Motor neuron (in vitro differentiated cells): ENCODE measurements around the gene SLC19A1. TPM values are rescaled to one million over a fixed set of nuclear protein-coding genes. Genes with fewer than 3 reads are reported as not detected.
"Not testable (repeated sequence)": the region's sequence is repeated elsewhere in the genome, so short reads cannot be mapped to it uniquely, and the experiment has no call there.

Source experiments
- ATAC-seq, 8 experiments: fragments of 200-7000 bp; cut with Tn5 transposase; replicated peaks in 6 of 8; 2 replicates each; pipeline ENCODE4 v1.8.0; 2021; ENCODE audit warnings: mild to moderate bottlenecking in 8 of 8, moderate library complexity in 8 of 8
- H3K27ac ChIP-seq, 2 donors: fragments of 250-450 bp; sonication (Bioruptor Pico); 2 replicates each; pipeline ENCODE4 v1.9.0; 2021; ENCODE audit warnings: antibody characterized with exemption in 2 of 2, mild to moderate bottlenecking in 2 of 2, moderate library complexity in 1 of 2
- H3K4me1 ChIP-seq, 2 donors: fragments of 250-450 bp; sonication (Bioruptor Pico); replicated peaks in 1 of 2; 2 replicates each; pipeline ENCODE4 v1.6.1; 2021; ENCODE audit warnings: antibody characterized with exemption in 2 of 2, mild to moderate bottlenecking in 2 of 2, moderate library complexity in 1 of 2
- H3K4me3 ChIP-seq, 5 donors: fragments of 250-450 bp; sonication (Bioruptor Pico); 2 replicates each; pipeline ENCODE4 v1.9.0; 2021; ENCODE audit warnings: antibody characterized with exemption in 5 of 5, mild to moderate bottlenecking in 5 of 5, moderate library complexity in 4 of 5
- WGBS, 10 experiments: fragments of 450-650 bp; shearing (Covaris generic); methylation state at CpG; one replicate each; pipeline ENCODE4 v1.0.0; 2022; 5-methylcytosine and 5-hydroxymethylcytosine counted together
- in situ Hi-C, 9 experiments: fragments of 400-800 bp; cut with MboI; loops; one replicate each; pipeline ENCODE4 v1.15.0; 2021; ENCODE audit warnings: low sequenced_read_pairs in 9 of 9, low pct_unique_long_range_greater_than_20kb in 2 of 9; ENCODE audit not compliant: unreplicated experiment in 9 of 9
- total RNA-seq, 8 experiments: library from RNA; unstranded; fragments of 300-600 nt; gene quantifications; 2 replicates each; pipeline versions ENCODE4 v1.2.3 to v1.2.4, GENCODE V29; 2022

The SLC19A1 gene
- total RNA-seq, 8 experiments from 2014 or later: 4.0 to 40.5 (median 8.2) TPM

DNA sequence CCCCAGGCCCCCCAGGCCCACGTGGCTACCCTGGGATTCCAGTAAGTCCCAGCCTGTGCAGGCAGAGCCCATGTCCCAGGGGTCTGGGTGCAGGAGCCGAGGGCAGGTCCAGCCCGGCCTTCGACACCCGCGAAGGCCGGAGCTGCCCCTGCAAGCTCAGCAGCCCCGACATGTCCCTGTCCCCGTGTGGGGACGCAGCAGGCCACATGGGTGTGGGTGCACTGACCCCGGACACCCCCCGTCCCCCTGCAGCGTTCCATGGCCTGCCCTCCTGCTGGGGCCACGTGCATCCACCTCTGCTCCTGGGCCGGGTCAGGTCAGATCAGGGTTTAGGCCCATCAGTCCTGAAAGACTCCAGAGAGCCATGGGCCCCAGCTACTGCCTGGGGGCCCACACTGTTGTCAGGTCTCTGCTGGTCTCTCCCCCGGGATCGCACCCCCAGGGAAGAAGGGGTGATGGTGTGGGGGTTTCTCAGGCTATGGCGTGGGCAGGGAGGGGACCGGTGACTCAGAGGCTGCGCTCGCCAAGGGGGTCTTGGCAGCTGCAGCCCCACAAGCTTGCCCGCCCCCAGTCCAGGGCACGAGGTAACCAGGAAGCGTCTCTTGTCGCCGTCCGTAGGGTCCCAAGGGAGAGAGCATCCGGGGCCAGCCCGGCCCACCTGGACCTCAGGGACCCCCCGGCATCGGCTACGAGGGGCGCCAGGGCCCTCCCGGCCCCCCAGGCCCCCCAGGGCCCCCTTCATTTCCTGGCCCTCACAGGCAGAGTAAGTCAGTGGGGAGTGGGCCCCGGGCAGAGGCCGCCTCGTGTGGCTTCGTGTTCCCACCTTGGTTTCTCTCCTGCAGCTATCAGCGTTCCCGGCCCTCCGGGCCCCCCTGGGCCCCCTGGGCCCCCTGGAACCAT, 37.5 kb downstream of the SLC19A1 start:
- no peak for ATAC-seq
- H3K4me3 ChIP-seq: no peak overlapping the region
- peaks cover 0 to 10% of the 10 kb centered on the region in 2 donors for H3K4me1 ChIP-seq
- peak overlapping the region in 1 of 2 donors; percentile 36 for H3K27ac ChIP-seq
- in situ Hi-C loops: no loop called here
- 51% methylated on average over 3 of the region's 41 CpGs; no CpG with 5 or more reads in 9 of the 10 experiments for WGBS, 10 experiments

DNA sequence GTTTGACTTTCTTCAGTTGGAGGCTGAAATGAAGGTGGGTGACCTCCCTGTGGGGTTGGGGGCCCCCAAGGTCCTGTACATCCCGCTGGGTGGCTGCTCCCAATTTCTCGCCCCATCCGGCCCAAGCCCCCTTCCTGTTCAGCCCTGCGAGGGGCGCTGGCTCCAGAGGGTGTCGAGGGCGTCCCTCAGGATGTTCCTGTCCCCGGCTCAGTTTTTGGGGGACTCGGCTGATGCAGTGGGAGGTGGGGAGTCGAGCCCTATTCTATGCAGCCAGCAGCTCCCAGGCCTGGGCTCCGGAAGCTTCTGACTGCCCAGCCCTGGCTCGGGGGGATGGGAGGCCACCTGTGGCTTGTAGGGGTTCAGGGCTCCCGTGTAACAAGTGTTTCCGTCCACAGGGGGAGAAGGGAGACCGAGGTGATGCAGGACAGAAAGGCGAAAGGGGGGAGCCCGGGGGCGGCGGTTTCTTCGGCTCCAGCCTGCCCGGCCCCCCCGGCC, 38.2 kb downstream of the SLC19A1 start:
- in situ Hi-C loops: no loop called here
- WGBS, 10 experiments: 100% methylated on average over 1 of the region's 22 CpGs; no CpG with 5 or more reads in 8 of the 10 experiments
- no peak for ATAC-seq

DNA sequence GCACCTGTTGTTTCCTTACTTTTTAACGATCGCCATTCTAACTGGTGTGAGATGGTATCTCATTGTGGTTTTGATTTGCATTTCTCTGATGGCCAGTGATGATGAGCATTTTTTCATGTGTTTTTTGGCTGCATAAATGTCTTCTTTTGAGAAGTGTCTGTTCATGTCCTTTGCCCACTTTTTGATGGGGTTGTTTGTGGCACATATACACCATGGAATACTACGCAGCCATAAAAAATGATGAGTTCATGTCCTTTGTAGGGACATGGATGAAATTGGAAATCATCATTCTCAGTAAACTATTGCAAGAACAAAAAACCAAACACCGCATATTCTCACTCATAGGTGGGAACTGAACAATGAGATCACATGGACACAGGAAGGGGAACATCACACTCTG, 39.0 kb downstream of the SLC19A1 start:
- 100% methylated on average over 3 of the region's 4 CpGs; no CpG with 5 or more reads in 9 of the 10 experiments for WGBS, 10 experiments
- in situ Hi-C loops, H3K4me3 ChIP-seq, H3K4me1 ChIP-seq, H3K27ac ChIP-seq, ATAC-seq: not testable (repeated sequence)

More for the DNA sequence above, 38.2 kb downstream of the SLC19A1 start:
- H3K27ac ChIP-seq: no peak overlapping the region
- H3K4me1 ChIP-seq: peaks cover 0 to 10% of the 10 kb centered on the region in 2 donors
- H3K4me3 ChIP-seq: no peak overlapping the region

DNA sequence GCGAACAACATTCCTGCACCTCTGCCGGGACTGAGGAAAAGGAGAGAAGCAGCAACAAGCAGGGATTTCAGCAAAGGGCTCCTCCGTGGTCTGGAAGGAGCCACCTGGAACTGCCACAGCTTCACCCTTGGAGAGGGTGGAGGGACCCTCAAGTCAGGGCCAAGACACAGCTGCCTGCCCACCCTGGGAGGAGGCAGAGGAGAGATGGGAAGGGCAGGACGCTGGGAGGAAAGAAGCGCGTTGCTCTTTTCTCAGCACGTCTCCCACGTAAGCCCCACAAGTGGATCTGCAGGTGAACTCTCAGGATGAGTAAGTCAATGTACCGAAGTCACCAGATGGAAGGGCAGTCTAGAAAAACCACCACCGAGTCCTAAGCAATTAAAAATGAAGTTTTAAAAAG, 39.6 kb downstream of the SLC19A1 start:
- no peak for ATAC-seq
- WGBS, 10 experiments: 60 to 100% (median 80%) methylated on average over 2 to 8 of the region's 10 CpGs; no CpG with 5 or more reads in 1 of the 10 experiments
- Histone ChIP-seq H3K4me3 (no peak overlapping the region), H3K4me1 (no peaks in the 10 kb centered on the region), H3K27ac (no peak overlapping the region)
- in situ Hi-C loops: no loop called here

DNA sequence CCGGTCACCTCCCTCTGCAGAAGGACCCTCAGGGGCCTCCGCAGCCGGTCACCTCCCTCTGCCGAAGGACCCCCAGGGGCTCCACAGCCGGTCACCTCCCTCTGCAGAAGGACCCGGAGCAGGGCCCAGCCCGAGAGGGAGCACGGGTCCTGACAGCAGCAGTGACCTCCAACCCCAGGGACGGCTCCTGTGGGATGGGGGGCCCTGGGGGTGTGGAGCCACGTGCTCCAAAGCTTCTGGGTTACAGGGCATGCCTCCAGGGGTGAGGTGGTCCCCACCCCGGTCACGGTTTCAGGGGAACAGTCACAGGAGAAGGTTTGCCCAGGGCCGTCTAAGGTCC, 40.3 kb downstream of the SLC19A1 start:
- H3K4me3 ChIP-seq: no peak overlapping the region
- ATAC-seq: no peak
- in situ Hi-C loops: no loop called here
- H3K27ac ChIP-seq: no peak overlapping the region
- no peaks in the 10 kb centered on the region for H3K4me1 ChIP-seq
- 0 to 100% (median 86%) methylated on average over 1 to 3 of the region's 13 CpGs; no CpG with 5 or more reads in 5 of the 10 experiments for WGBS, 10 experiments

DNA sequence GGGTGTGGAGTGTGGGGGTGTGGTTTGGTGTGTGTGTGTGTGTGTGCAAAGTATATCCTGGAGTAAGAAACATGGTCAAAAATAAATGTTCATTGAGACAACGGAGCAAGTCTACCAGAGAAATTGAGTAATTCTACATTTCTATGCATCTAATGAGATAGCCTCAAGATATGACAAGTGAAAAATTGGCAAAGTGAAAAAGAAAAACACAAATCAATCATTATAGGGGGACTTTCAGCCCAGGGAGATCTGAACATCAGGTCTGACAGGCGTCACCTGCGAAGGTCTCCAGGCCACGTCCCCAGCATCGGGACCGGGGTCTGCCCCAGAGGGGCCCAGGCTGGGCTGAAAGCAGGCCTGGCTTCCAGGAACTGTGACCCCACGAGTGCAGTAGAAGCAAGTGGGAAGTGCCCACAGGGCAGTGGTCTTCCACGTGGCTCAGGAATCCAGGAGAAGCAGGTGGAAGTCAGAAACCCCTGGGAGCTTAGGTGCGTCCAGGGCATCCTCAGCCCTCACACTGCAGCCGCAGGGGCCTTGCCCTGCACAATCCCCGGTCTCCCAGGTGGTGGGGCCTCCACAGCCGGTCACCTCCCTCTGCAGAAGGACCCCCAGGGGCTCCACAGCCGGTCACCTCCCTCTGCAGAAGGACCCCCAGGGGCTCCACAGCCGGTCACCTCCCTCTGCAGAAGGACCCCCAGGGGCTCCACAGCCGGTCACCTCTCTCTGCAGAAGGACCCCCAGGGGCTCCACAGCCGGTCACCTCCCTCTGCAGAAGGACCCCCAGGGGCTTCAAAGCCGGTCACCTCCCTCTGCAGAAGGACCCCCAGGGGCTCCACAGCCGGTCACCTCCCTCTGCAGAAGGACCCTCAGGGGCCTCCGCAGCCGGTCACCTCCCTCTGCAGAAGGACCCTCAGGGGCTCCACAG, 40.9 kb downstream of the SLC19A1 start:
- ATAC-seq, in situ Hi-C loops, H3K4me1 ChIP-seq, H3K27ac ChIP-seq, H3K4me3 ChIP-seq: not testable (repeated sequence)
- WGBS, 10 experiments: 67 to 100% (median 93%) methylated on average over 1 to 6 of the region's 20 CpGs; no CpG with 5 or more reads in 3 of the 10 experiments

DNA sequence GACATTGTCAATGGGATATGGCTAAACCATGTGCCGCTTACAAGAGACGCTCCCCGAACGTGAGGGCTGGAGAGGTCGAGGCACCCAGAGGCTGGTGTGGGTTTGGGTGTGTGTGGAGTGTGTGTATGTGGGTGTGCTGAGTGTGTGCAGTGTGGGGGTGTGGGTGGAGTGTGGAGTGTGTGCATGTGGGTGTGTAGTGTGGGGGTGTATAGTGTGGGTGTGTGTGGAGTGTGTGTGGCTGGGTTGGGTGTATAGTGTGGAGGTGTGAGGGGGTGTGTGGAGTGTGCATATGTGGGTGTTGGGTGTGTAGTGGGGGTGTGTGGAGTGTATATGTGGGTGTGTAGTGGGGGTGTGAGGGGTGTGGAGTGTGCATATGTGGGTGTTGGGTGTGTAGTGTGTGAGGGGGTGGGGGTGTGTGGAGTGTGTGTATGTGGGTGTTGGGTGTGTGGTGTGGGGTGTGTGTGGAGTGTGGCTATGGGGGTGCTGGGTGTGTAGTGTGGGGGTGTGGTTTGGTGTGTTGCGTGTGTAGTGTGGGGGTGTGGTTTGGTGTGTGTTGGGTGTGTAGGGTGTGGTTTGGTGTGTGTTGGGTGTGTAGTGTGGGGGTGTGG, 42.2 kb downstream of the SLC19A1 start:
- in situ Hi-C loops: no loop called here
- peak in 1 of 8 experiments; percentile 9 for ATAC-seq
- Histone ChIP-seq H3K4me3 (no peak overlapping the region), H3K27ac (no peak overlapping the region), H3K4me1 (no peaks in the 10 kb centered on the region)
- WGBS, 10 experiments: 0 to 100% (median 73%) methylated on average over 1 to 5 of the region's 6 CpGs; no CpG with 5 or more reads in 7 of the 10 experiments

DNA sequence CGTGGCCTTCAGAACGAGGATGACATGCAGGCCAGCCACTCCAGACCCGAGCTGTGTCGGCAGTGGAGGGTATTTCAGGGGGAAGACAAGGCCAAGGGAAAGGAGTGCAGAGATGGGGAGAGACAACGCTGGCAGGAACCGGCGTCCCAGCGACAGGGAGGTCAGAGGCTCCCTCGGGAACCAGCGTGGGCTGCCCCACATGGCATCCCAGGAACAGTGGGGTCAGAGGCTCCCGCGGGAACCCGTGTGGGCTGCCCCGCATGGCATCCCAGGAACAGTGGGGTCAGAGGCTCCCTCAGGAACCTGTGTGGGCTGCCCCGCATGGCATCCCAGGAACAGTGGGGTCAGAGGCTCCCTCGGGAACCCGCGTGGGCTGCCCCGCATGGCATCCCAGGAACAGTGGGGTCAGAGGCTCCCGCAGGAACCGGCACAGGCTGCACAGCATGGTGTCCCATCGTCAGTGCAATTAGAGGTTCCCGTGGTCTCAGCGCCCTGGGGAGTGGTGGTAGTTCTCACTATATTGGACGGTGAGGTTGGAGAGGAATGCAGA, 43.0 kb downstream of the SLC19A1 start:
- no peak overlapping the region for H3K27ac ChIP-seq
- H3K4me1 ChIP-seq: no peaks in the 10 kb centered on the region
- in situ Hi-C loops: no loop called here
- no peak for ATAC-seq
- H3K4me3 ChIP-seq: no peak overlapping the region
- WGBS, 10 experiments: 60 to 100% (median 91%) methylated on average over 1 to 7 of the region's 25 CpGs; no CpG with 5 or more reads in 4 of the 10 experiments

DNA sequence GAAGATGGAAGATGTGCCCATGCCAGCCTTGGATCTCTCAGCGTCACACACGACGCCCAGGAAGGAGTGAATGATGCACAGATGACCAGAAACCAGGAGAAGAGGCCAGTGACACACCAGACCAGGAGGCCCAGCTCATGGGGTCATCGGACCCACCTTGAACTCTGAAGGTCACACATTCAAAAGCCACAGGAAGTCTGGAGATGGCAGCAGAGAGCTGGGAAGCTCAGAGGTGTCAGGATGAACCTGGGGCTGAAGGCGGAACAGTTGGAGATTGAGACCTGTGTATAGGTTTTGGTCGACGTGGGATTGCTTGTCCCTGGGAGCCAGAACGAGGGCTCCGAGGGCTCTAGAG, 43.6 kb downstream of the SLC19A1 start:
- H3K4me3 ChIP-seq: no peak overlapping the region
- 71 to 97% (median 84%) methylated on average over 3 to 7 of the region's 9 CpGs; no CpG with 5 or more reads in 5 of the 10 experiments for WGBS, 10 experiments
- H3K27ac ChIP-seq: no peak overlapping the region
- H3K4me1 ChIP-seq: no peaks in the 10 kb centered on the region
- ATAC-seq: no peak
- in situ Hi-C loops: no loop called here

DNA sequence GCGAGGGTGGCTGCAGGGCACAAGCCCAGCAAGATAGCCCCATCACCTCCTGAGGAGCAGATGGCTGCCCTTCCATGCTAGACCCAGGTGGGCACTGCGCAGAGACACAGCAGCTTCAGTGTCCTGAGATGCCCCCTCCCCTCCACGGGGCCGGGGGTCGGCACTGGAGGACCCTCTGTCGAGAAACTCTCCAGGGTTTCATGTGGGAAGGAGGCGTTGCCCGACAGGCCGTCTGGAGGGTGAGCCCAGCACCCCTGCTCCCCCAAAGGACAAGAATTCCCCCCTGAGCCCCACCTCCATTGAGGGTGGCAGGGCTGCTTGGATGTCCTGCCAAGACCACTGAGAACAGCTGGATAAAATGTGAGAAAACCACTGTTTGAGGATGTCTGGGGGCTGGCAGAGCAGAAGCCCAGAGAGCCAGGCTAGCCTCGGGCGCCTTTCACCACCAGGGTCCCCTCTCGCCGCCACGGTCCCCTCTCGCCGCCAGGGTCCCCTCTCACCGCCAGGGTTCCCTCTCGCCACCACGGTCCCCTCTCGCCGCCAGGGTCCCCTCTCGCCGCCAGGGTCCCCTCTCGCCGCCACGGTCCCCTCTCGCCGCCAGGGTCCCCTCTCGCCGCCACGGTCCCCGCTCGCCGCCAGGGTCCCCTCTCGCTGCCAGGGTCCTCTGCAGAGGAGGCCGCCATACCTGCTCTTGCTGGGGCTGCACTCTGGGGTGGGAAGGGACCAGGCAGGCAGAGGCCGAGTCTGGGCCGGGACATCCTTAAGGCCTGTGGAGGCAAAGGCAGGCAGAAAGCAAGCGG, 44.2 kb downstream of the SLC19A1 start:
- no peak overlapping the region for H3K27ac ChIP-seq
- in situ Hi-C loops: no loop called here
- no peaks in the 10 kb centered on the region for H3K4me1 ChIP-seq
- ATAC-seq: no peak
- WGBS, 10 experiments: 40 to 100% (median 91%) methylated on average over 1 to 3 of the region's 39 CpGs; no CpG with 5 or more reads in 6 of the 10 experiments
- H3K4me3 ChIP-seq: no peak overlapping the region

DNA sequence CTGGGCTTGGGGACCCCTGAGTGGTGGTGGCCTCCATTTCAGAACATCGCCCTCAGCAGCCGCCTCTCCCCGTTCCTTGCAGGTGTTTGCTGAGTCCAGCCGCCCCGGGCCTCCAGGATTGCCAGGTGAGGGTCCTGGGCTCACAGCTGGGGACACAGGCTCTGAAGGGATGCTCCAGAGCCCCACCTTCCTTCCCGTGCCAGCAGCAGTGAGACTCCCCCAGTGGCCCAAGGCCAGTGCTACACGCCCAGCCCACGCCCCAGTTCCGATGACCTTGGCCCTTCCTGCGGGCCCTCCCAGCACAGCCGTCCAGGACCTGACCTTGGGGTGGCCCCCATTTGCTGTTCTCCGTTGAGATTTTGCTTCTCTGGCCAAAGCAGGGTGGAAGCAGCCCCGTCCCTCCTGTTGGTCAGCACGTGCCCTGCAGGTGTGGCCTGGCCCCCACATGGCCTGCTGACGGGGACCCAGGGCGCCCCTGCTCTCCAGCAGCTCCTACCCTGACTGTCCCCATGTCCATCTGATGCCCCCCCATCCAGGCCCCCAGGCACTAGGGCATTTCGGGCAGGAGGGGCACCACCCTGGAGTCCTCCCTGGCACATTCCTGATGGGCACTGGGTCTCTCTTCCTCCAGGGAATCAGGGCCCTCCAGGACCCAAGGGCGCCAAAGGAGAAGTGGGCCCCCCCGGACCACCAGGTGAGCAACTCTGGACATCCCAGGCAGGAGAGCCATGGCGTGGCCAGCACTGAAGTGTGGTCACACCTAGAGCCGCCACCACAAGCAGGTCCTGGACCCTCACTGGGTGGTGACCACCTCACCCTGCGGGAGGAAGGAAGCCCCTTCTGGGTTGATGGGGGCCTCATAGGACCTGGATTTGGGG, 45.0 kb downstream of the SLC19A1 start:
- no peak for ATAC-seq

More for the DNA sequence above, 45.0 kb downstream of the SLC19A1 start:
- Histone ChIP-seq H3K4me1 (no peaks in the 10 kb centered on the region), H3K27ac (no peak overlapping the region), H3K4me3 (no peak overlapping the region)
- WGBS, 10 experiments: 87 to 100% (median 100%) methylated on average over 1 to 10 of the region's 22 CpGs; no CpG with 5 or more reads in 3 of the 10 experiments
- in situ Hi-C loops: no loop called here
